GM23338 (cell line): ENCODE data around the gene RBCK1.

Source experiments
- CREB1 ChIP-seq: fragments of 250-450 bp; sonication (Bioruptor Pico); IDR thresholded peaks from 2 replicates; pipeline ENCODE4 v1.5.0; 2020; ENCODE audit warnings: low read depth, mild to moderate bottlenecking, moderate library complexity
- EZH2 ChIP-seq: fragments of 200-600 bp; sonication (generic); IDR thresholded peaks from one replicate; pipeline ENCODE4 v1.8.0; 2017; ENCODE audit warnings: antibody characterized with exemption, mild to moderate bottlenecking, low read depth; ENCODE audit not compliant: unreplicated experiment
- EZH2phosphoT487 ChIP-seq: fragments of 200-600 bp; sonication (generic); IDR thresholded peaks from one replicate; pipeline ENCODE4 v1.8.1; 2018; ENCODE audit warnings: antibody characterized with exemption; ENCODE audit not compliant: unreplicated experiment
- JUNB ChIP-seq: IDR thresholded peaks from one replicate; pipeline ENCODE4 v1.6.1; 2016; ENCODE audit warnings: antibody characterized with exemption; ENCODE audit not compliant: unreplicated experiment
- NANOG ChIP-seq: IDR thresholded peaks from 2 replicates; pipeline ENCODE4 v1.6.1; 2016; ENCODE audit warnings: antibody characterized with exemption, borderline replicate concordance
- POLR2AphosphoS5 ChIP-seq: IDR thresholded peaks from 2 replicates; pipeline ENCODE4 v1.6.1; 2016; ENCODE audit warnings: antibody characterized with exemption, low read depth
- STAT1 ChIP-seq: IDR thresholded peaks from one replicate; pipeline ENCODE4 v1.6.1; 2016; ENCODE audit warnings: antibody characterized with exemption; ENCODE audit not compliant: unreplicated experiment
- ZNF114 ChIP-seq: fragments of 250-450 bp; sonication (Bioruptor Pico); IDR thresholded peaks from 2 replicates; pipeline ENCODE4 v1.5.0; 2020; ENCODE audit warnings: mild to moderate bottlenecking, moderate library complexity
- ZNF331 ChIP-seq: fragments of 250-450 bp; sonication (Bioruptor Pico); IDR thresholded peaks from 2 replicates; pipeline ENCODE4 v1.5.0; 2020; ENCODE audit warnings: low read depth, mild to moderate bottlenecking, moderate library complexity
- TF ChIP-seq, protein P1 (sequence below), 2 experiments: fragments of 200-600 bp in 1 of 2; sonication (generic) in 1 of 2; conservative IDR thresholded peaks; 2 replicates each; pipeline versions ENCODE4 v1.5.1 to v1.6.1; 2016 to 2017; ENCODE audit warnings: antibody characterized with exemption in 2 of 2, low read depth in 2 of 2, mild to moderate bottlenecking in 2 of 2, moderate library complexity in 1 of 2
- TF ChIP-seq, protein P2 (sequence below): IDR thresholded peaks from 2 replicates; pipeline ENCODE4 v1.6.1; 2016; ENCODE audit warnings: antibody characterized with exemption
- TF ChIP-seq, protein P3 (sequence below): IDR thresholded peaks from one replicate; pipeline ENCODE4 v1.6.1; 2018; ENCODE audit warnings: antibody characterized with exemption; ENCODE audit not compliant: unreplicated experiment
- TF ChIP-seq, protein P4 (sequence below): fragments of 250-450 bp; sonication (Bioruptor Pico); IDR thresholded peaks from 2 replicates; pipeline ENCODE4 v1.5.0; 2020; ENCODE audit warnings: mild to moderate bottlenecking, moderate library complexity

DNA sequence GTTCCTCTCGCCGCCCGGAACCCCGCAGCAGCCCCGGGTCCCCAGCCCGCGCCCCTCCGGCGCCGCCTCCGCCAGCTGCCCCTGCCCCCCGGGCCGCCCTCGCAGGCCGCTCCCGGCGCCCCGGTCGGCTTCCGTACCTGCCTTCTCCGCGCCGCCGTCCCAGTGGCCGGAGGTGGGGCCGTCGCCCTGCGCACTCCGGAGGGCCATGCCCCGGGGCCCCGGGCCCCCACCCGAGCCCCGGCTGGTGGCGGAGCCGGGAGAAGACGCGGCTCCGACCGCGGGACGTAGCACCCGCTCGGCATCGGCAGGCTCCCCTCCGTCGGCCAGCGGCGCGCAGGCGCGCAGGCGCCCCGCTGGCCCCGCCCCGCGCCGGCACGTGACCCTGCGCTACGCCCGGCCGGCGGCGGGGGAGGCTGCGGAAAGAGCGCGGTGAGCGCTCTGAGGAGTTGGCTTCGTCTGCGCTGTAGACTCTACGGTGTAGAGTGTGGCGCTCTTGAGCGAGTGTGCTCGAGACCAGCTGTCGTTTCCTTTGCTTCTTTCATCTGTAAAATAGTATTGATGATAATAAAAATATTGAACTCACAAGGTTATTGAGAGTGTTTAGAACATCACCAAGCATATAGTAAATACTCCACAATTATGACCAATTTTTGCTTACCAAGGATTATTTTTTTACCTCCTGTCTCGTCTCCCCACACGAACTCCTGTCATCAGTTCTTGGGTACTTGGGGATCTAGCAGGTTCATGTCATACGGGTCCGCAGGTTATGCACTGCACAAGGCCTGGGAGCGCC lies 54.3 kb downstream of the RBCK1 start, which contains the start of gene TBC1D20:
- TF ChIP-seq POLR2AphosphoS5 (peak; percentile 66), EZH2phosphoT487 (no peak), ZNF114 (CRISPR knock-in tag) (no peak), EZH2 (no peak), CREB1 (CRISPR knock-in tag) (no peak), ZNF331 (CRISPR knock-in tag) (no peak), JUNB (no peak), NANOG (no peak), STAT1 (no peak)
- TF ChIP-seq, protein P1, sequence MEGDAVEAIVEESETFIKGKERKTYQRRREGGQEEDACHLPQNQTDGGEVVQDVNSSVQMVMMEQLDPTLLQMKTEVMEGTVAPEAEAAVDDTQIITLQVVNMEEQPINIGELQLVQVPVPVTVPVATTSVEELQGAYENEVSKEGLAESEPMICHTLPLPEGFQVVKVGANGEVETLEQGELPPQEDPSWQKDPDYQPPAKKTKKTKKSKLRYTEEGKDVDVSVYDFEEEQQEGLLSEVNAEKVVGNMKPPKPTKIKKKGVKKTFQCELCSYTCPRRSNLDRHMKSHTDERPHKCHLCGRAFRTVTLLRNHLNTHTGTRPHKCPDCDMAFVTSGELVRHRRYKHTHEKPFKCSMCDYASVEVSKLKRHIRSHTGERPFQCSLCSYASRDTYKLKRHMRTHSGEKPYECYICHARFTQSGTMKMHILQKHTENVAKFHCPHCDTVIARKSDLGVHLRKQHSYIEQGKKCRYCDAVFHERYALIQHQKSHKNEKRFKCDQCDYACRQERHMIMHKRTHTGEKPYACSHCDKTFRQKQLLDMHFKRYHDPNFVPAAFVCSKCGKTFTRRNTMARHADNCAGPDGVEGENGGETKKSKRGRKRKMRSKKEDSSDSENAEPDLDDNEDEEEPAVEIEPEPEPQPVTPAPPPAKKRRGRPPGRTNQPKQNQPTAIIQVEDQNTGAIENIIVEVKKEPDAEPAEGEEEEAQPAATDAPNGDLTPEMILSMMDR (conservative IDR thresholded peaks at IDR 0.05; ENCODE audit: low read depth in 2 of 2): peak; percentile 19 to 39; a peak in 3 of 4 replicates
- TF ChIP-seq, protein P2, sequence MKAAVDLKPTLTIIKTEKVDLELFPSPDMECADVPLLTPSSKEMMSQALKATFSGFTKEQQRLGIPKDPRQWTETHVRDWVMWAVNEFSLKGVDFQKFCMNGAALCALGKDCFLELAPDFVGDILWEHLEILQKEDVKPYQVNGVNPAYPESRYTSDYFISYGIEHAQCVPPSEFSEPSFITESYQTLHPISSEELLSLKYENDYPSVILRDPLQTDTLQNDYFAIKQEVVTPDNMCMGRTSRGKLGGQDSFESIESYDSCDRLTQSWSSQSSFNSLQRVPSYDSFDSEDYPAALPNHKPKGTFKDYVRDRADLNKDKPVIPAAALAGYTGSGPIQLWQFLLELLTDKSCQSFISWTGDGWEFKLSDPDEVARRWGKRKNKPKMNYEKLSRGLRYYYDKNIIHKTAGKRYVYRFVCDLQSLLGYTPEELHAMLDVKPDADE: no peak
- TF ChIP-seq, protein P3, sequence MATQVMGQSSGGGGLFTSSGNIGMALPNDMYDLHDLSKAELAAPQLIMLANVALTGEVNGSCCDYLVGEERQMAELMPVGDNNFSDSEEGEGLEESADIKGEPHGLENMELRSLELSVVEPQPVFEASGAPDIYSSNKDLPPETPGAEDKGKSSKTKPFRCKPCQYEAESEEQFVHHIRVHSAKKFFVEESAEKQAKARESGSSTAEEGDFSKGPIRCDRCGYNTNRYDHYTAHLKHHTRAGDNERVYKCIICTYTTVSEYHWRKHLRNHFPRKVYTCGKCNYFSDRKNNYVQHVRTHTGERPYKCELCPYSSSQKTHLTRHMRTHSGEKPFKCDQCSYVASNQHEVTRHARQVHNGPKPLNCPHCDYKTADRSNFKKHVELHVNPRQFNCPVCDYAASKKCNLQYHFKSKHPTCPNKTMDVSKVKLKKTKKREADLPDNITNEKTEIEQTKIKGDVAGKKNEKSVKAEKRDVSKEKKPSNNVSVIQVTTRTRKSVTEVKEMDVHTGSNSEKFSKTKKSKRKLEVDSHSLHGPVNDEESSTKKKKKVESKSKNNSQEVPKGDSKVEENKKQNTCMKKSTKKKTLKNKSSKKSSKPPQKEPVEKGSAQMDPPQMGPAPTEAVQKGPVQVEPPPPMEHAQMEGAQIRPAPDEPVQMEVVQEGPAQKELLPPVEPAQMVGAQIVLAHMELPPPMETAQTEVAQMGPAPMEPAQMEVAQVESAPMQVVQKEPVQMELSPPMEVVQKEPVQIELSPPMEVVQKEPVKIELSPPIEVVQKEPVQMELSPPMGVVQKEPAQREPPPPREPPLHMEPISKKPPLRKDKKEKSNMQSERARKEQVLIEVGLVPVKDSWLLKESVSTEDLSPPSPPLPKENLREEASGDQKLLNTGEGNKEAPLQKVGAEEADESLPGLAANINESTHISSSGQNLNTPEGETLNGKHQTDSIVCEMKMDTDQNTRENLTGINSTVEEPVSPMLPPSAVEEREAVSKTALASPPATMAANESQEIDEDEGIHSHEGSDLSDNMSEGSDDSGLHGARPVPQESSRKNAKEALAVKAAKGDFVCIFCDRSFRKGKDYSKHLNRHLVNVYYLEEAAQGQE: no peak
- TF ChIP-seq, protein P4, sequence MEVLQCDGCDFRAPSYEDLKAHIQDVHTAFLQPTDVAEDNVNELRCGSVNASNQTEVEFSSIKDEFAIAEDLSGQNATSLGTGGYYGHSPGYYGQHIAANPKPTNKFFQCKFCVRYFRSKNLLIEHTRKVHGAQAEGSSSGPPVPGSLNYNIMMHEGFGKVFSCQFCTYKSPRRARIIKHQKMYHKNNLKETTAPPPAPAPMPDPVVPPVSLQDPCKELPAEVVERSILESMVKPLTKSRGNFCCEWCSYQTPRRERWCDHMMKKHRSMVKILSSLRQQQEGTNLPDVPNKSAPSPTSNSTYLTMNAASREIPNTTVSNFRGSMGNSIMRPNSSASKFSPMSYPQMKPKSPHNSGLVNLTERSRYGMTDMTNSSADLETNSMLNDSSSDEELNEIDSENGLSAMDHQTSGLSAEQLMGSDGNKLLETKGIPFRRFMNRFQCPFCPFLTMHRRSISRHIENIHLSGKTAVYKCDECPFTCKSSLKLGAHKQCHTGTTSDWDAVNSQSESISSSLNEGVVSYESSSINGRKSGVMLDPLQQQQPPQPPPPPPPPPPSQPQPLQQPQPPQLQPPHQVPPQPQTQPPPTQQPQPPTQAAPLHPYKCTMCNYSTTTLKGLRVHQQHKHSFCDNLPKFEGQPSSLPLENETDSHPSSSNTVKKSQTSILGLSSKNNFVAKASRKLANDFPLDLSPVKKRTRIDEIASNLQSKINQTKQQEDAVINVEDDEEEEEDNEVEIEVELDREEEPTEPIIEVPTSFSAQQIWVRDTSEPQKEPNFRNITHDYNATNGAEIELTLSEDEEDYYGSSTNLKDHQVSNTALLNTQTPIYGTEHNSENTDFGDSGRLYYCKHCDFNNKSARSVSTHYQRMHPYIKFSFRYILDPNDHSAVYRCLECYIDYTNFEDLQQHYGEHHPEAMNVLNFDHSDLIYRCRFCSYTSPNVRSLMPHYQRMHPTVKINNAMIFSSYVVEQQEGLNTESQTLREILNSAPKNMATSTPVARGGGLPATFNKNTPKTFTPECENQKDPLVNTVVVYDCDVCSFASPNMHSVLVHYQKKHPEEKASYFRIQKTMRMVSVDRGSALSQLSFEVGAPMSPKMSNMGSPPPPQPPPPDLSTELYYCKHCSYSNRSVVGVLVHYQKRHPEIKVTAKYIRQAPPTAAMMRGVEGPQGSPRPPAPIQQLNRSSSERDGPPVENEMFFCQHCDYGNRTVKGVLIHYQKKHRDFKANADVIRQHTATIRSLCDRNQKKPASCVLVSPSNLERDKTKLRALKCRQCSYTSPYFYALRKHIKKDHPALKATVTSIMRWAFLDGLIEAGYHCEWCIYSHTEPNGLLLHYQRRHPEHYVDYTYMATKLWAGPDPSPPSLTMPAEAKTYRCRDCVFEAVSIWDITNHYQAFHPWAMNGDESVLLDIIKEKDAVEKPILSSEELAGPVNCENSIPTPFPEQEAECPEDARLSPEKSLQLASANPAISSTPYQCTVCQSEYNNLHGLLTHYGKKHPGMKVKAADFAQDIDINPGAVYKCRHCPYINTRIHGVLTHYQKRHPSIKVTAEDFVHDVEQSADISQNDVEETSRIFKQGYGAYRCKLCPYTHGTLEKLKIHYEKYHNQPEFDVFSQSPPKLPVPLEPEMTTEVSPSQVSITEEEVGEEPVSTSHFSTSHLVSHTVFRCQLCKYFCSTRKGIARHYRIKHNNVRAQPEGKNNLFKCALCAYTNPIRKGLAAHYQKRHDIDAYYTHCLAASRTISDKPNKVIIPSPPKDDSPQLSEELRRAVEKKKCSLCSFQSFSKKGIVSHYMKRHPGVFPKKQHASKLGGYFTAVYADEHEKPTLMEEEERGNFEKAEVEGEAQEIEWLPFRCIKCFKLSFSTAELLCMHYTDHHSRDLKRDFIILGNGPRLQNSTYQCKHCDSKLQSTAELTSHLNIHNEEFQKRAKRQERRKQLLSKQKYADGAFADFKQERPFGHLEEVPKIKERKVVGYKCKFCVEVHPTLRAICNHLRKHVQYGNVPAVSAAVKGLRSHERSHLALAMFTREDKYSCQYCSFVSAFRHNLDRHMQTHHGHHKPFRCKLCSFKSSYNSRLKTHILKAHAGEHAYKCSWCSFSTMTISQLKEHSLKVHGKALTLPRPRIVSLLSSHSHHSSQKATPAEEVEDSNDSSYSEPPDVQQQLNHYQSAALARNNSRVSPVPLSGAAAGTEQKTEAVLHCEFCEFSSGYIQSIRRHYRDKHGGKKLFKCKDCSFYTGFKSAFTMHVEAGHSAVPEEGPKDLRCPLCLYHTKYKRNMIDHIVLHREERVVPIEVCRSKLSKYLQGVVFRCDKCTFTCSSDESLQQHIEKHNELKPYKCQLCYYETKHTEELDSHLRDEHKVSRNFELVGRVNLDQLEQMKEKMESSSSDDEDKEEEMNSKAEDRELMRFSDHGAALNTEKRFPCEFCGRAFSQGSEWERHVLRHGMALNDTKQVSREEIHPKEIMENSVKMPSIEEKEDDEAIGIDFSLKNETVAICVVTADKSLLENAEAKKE (CRISPR knock-in tag): no peak
